NK-92 (cell line): Measurements from ENCODE around the gene MMADHC.

Experiments used
- DNase-seq: peaks from one replicate; lab custom pipeline; 2025; ENCODE audit not compliant: unreplicated experiment; lab: John Stamatoyannopoulos, UW

The MMADHC gene

DNA sequence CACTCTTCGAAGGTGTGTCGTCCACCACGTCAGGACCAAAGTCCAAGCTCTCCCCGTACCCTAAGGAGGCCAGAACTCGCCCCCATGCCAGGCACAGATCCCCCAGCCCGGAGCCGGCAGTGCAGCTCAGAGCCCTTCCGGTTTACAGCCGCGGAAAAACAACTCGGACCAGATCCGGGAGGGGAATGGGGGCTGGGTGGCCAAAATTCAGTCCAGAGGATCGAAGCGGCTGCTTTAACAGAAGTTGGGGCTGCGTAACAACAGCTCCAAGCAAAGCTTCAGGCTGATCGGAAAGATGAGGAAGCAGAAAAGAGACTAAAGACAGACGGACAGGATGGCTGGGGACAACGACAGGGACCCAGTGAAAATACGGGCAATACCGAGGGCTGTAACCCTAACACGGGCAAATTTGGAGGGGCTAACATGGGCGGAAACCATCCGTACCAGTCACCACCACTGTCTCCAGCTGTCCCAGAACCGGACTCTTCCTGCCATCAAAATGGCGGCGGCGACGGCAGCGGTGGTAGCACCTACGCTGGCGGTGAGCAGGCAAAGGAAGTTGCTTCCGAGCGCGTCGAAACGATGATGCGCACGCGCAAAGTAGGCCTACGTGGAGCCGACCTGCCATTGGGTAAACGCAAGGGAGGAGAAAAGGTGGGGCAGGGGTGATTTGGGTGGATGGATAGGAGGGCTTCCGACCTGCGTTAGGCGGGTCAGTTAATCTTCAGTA is at the start of gene MMADHC:
Gene MMADHC (minus strand): TSS at position 556 of the 730 bp plus-strand sequence. CDS start 678 bp downstream, outside the sequence.
- peak; percentile 64 for DNase-seq

DNA sequence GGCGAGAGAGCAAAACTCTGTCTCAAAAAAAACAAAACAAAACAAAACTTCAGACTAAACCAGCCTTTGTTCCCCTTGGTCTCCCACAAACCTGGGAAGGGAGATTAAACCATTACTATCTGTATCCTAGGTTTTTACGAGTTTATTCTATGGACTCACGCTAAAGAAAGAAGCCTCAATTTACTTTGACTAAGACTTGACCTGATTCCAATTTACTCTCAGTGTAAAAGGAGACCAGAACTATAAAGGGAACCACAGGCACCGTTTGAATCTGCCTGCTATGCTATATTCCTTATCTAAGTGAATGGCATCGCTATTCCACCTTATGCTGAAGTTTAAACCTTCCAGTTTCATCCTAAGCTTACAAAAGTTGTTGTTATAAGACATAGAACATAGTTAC is 46.5 kb upstream of the MMADHC start:
- DNase-seq, result no peak

DNA sequence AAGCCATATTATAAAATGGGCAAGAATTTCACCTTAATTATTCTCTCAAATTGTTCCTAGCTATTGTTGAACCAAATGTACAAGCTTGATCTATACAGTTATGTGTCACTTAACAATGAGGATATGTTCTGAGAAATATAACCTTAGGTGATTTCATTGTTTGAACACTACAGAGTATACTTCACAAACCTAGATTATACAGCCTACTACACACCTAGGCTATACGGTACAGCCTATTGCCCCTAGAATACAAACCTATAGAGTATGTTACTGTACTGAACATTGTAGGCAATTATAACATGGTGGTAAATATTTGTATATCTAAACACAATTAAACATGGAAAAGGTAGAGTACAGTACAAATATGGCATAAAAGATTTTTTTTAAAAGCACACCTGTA is 42.9 kb upstream of the MMADHC start:
- no peak for DNase-seq

GRCh38 chr2:149629026-149629425 is 41.5 kb upstream of the MMADHC start:
- DNase-seq, result no peak

- no peak for DNase-seq
Observed at GRCh38 chr2:149627111-149627801, 39.7 kb upstream of the MMADHC start.

GRCh38 chr2:149625671-149626070 is 38.1 kb upstream of the MMADHC start:
- no peak for DNase-seq

- DNase-seq, result no peak
Observed at GRCh38 chr2:149625271-149625670, 37.7 kb upstream of the MMADHC start.

DNA sequence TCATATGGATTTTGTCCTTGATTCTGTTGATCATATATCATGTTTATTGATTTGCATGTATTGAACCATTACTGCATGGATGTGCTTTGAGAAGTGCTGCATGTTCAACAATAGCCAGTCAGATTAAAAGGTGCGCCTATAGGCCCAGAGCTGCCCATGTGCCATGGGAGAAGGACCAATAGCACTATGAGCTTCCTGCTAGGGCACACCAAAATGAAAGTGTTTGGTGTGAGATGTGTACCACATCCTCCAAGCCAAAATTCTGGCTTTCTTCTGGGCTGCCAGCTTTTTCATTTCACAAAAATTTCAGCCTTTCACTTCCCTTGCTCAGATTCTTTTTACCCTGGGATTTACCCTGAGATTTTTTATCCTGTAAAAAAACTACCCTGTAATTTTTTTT is 34.8 kb upstream of the MMADHC start:
- no peak for DNase-seq

DNA sequence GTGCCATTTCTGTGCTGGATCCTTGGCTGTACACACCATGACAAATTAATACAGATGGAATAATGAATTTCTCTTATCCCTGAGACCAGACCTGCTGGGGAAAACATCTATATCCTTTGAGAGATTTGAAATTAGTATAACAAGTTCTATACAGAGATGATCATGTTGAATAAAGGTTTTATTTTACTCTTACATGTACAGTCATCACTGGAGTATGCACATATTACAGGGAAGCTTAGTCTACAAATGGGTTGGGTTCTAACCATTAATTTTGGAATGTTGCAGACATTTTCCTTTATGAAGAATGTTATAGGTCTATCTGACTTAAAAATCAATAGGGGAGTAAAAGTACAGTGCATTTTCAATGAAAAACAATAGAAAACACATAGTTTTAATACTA is 29.9 kb upstream of the MMADHC start:
- no peak for DNase-seq

GRCh38 chr2:149616681-149617456 is 29.3 kb upstream of the MMADHC start:
- no peak for DNase-seq

DNA sequence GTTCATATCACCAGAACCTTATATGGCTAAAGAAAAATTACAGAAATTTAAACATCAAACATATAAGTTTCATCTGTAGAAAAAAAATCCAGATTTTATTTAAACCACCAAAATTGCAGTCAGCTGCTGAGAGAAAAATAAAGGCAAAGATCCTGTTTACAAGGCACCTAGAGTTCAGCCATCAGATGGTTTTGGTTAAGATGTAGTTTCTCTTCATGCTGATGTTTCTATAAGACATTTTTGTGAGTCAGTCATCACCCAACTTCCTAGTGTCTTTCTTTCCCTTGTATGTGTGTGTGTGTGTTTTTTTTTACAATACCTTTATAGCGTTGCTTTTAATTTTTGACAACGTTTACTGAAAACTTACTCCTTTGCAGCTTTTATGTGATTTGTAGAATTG is 26.1 kb upstream of the MMADHC start:
- no peak for DNase-seq

- DNase-seq, result no peak
Observed at GRCh38 chr2:149612122-149612521, 24.5 kb upstream of the MMADHC start.

- DNase-seq, result no peak
Observed at GRCh38 chr2:149611100-149611820, 23.7 kb upstream of the MMADHC start.

GRCh38 chr2:149606251-149606811 is 18.8 kb upstream of the MMADHC start:
- DNase-seq, result no peak

- no peak for DNase-seq
Observed at GRCh38 chr2:149603248-149603647, 15.7 kb upstream of the MMADHC start.

GRCh38 chr2:149601141-149601796 is 13.7 kb upstream of the MMADHC start:
- no peak for DNase-seq

DNA sequence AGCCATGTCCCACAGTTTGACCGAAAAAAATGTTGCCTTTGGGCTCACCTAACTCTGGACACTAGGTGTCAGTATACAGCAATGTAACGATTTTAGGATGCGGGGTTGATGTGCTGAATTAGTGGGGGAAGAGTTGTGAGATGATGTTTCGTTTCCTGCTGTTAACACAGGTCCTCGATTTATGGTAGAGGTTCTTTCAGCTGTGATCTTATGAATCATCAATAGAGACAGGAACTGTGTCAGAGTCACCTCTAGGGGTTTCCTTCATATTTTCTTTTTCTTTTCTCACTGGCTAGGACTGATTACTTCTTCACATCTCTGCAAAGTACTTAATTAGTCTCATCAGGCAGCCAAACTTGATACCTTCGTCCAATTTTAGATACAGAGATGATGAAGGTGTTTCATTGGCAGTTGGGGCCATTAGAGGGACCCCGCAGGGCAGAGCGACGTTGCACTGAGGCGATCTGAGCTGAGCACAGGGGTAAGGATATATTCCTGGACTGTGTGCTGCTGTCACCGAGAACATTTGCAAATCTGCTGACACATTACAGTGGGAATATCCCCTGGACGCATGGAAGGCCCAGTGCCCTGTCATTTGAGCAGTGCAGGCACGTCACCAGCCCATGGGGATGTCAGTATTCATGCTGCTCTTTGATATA is 10.2 kb upstream of the MMADHC start:
- DNase-seq, result no peak

GRCh38 chr2:149597050-149597667 is 9.6 kb upstream of the MMADHC start:
- DNase-seq, result no peak

GRCh38 chr2:149596471-149596870 is 8.9 kb upstream of the MMADHC start:
- DNase-seq, result no peak
